ENCODE measurements around the gene TMEM229B.

Gene TMEM229B

GRCh38 chr14:67510836-67511235 lies 22.3 kb upstream of the TMEM229B start:
- H3K9me2 ChIP-seq (replicated peaks; ENCODE audit: low read depth, low read length) = no peaks in the 10 kb centered on the region
- no peaks in the 10 kb centered on the region for H3K36me3 ChIP-seq (ENCODE audit: insufficient read depth, low read length)
- H3F3A ChIP-seq (ENCODE audit: low read depth) = peaks cover 5% of the 10 kb centered on the region; the same call in 1 of the 2 replicates
- H3K9me3 ChIP-seq (ENCODE audit: insufficient read depth, low read depth, low read length) = no peaks in the 10 kb centered on the region
- H3K9ac ChIP-seq (ENCODE audit: low read depth, low read length, poor library complexity, severe bottlenecking) = no peak overlapping the region
- H3K27me3 ChIP-seq (ENCODE audit: insufficient read depth, low read length, poor library complexity, severe bottlenecking) = peaks cover 4% of the 10 kb centered on the region
- TF ChIP-seq EZH2phosphoT487 (IDR thresholded peaks at IDR 0.05; ENCODE audit: borderline replicate concordance) (no peak), CTCF (conservative IDR thresholded peaks at IDR 0.05; ENCODE audit: low read length) (no peak)
- H3K79me2 ChIP-seq (ENCODE audit: insufficient read depth, low read length) = no peaks in the 10 kb centered on the region
- H3K4me2 ChIP-seq (ENCODE audit: low read depth, low read length, poor library complexity, severe bottlenecking) = no peak overlapping the region
- no peak overlapping the region for H3K4me3 ChIP-seq (ENCODE audit: low read length, poor library complexity, severe bottlenecking)
- no peaks in the 10 kb centered on the region for H4K20me1 ChIP-seq (ENCODE audit: insufficient read depth, low read length, poor library complexity, severe bottlenecking)
- no peaks in the 10 kb centered on the region for H3K4me1 ChIP-seq (ENCODE audit: insufficient read depth, low read length, poor library complexity, severe bottlenecking)
- H2AFZ ChIP-seq (ENCODE audit: low read length) = no peak overlapping the region; the same call in 1 of the 2 replicates

- Histone ChIP-seq H3K9me2 (replicated peaks; ENCODE audit: low read depth, low read length) (no peaks in the 10 kb centered on the region), H3K4me3 (ENCODE audit: low read length, poor library complexity, severe bottlenecking) (no peak overlapping the region), H3K27me3 (ENCODE audit: insufficient read depth, low read length, poor library complexity, severe bottlenecking) (no peaks in the 10 kb centered on the region), H2AFZ (ENCODE audit: low read length) (no peak overlapping the region), H4K20me1 (ENCODE audit: insufficient read depth, low read length, poor library complexity, severe bottlenecking) (no peaks in the 10 kb centered on the region), H3F3A (ENCODE audit: low read depth) (peaks cover 5% of the 10 kb centered on the region; the same call in 1 of the 2 replicates), H3K79me2 (ENCODE audit: insufficient read depth, low read length) (no peaks in the 10 kb centered on the region), H3K9ac (ENCODE audit: low read depth, low read length, poor library complexity, severe bottlenecking) (no peak overlapping the region), H3K36me3 (ENCODE audit: insufficient read depth, low read length) (no peaks in the 10 kb centered on the region), H3K4me2 (ENCODE audit: low read depth, low read length, poor library complexity, severe bottlenecking) (no peak overlapping the region), H3K9me3 (ENCODE audit: insufficient read depth, low read depth, low read length) (no peaks in the 10 kb centered on the region), H3K4me1 (ENCODE audit: insufficient read depth, low read length, poor library complexity, severe bottlenecking) (no peaks in the 10 kb centered on the region)
- TF ChIP-seq CTCF (conservative IDR thresholded peaks at IDR 0.05; ENCODE audit: low read length) = no peak
Observed at GRCh38 chr14:67510121-67510520, 21.6 kb upstream of the TMEM229B start.

GRCh38 chr14:67508956-67509355 lies 20.4 kb upstream of the TMEM229B start:
- Histone ChIP-seq H3K79me2 (ENCODE audit: insufficient read depth, low read length) (no peaks in the 10 kb centered on the region), H3K9me2 (replicated peaks; ENCODE audit: low read depth, low read length) (no peaks in the 10 kb centered on the region), H3K4me1 (ENCODE audit: insufficient read depth, low read length, poor library complexity, severe bottlenecking) (no peaks in the 10 kb centered on the region), H3F3A (ENCODE audit: low read depth) (peaks cover 5% of the 10 kb centered on the region; the same call in 1 of the 2 replicates), H2AFZ (ENCODE audit: low read length) (no peak overlapping the region), H3K36me3 (ENCODE audit: insufficient read depth, low read length) (no peaks in the 10 kb centered on the region), H4K20me1 (ENCODE audit: insufficient read depth, low read length, poor library complexity, severe bottlenecking) (no peaks in the 10 kb centered on the region), H3K9me3 (ENCODE audit: insufficient read depth, low read depth, low read length) (no peaks in the 10 kb centered on the region), H3K27me3 (ENCODE audit: insufficient read depth, low read length, poor library complexity, severe bottlenecking) (no peaks in the 10 kb centered on the region), H3K4me3 (ENCODE audit: low read length, poor library complexity, severe bottlenecking) (no peak overlapping the region), H3K4me2 (ENCODE audit: low read depth, low read length, poor library complexity, severe bottlenecking) (no peak overlapping the region), H3K9ac (ENCODE audit: low read depth, low read length, poor library complexity, severe bottlenecking) (no peak overlapping the region)
- TF ChIP-seq EZH2phosphoT487 (IDR thresholded peaks at IDR 0.05; ENCODE audit: borderline replicate concordance) = no peak
- no peak for TF ChIP-seq CTCF (conservative IDR thresholded peaks at IDR 0.05; ENCODE audit: low read length)

Data from Loucy (cell line).